Colonic mucosa (tissue), 4 donors: ENCODE data around the gene SHF. TPM values are rescaled to one million over a fixed set of nuclear protein-coding genes. Genes with fewer than 3 reads are reported as not detected.

ENCODE experiments used
- DNase-seq: peaks from one replicate; pipeline ENCODE4 v3.0.0-alpha.2; 2020
- H3K27ac ChIP-seq: fragments of 200-600 bp; one replicate; pipeline ENCODE4 v1.8.0; 2021
- H3K27me3 ChIP-seq: fragments of 200-600 bp; one replicate; pipeline ENCODE4 v1.8.0; 2021
- H3K36me3 ChIP-seq: fragments of 200-600 bp; one replicate; pipeline ENCODE4 v1.8.0; 2021
- H3K4me1 ChIP-seq: fragments of 200-600 bp; one replicate; pipeline ENCODE4 v1.8.0; 2021; ENCODE audit warnings: mild to moderate bottlenecking
- H3K4me3 ChIP-seq: fragments of 200-600 bp; one replicate; pipeline ENCODE4 v1.8.0; 2021
- H3K9ac ChIP-seq, 2 donors: one replicate each; pipeline ENCODE4 v1.7.0; 2013; ENCODE audit warnings: control low read depth in 2 of 2, low read depth in 2 of 2, low read length in 2 of 2
- H3K9me3 ChIP-seq: fragments of 200-600 bp; one replicate; pipeline ENCODE4 v1.8.0; 2021
- CTCF ChIP-seq: fragments of 200-600 bp; IDR thresholded peaks from one replicate; pipeline ENCODE4 v1.8.0; 2022; ENCODE audit warnings: antibody characterized with exemption, mild to moderate bottlenecking
- intact Hi-C: fragments of 100-400 bp; cut with DNase I; formaldehyde crosslinking; loops from one replicate; pipeline ENCODE4 v1.14.1; 2022
- total RNA-seq, 2 donors: library from RNA; stranded (reverse); fragmentation: NEBNext Ultra II Directional in 1 of 2; extraction: Animal tissue kit (Norgen Biotek cat#: 25700) in 1 of 2; gene quantifications; one replicate each; pipeline ENCODE4 v1.2.1, GENCODE V29; 2021
- donor health status: healthy.
- donor health status: DM: no; HTN: no; CAD: no.
- donor health status: DM: no; HTN: no; CAD: no.

SHF gene
- total RNA-seq, 2 donors from 2014 or later, result 8.7 to 14.7 TPM

GRCh38 chr15:45120081-45120972 is 67.4 kb downstream of the SHF start:
- TF ChIP-seq CTCF, result no peak
- intact Hi-C loops, result no loop called here
- peaks cover 3% of the 10 kb centered on the region for H3K4me1 ChIP-seq
- H3K36me3 ChIP-seq, result no peaks in the 10 kb centered on the region
- H3K4me3 ChIP-seq, result no peak overlapping the region
- peaks cover 21% of the 10 kb centered on the region for H3K27me3 ChIP-seq
- no peak overlapping the region for H3K9ac ChIP-seq
- H3K27ac ChIP-seq, result no peak overlapping the region
- DNase-seq, result no peak
- no peaks in the 10 kb centered on the region for H3K9me3 ChIP-seq

GRCh38 chr15:45118996-45119395 is 68.8 kb downstream of the SHF start:
- no peak for TF ChIP-seq CTCF
- Histone ChIP-seq H3K27me3 (peaks cover 32% of the 10 kb centered on the region), H3K36me3 (no peaks in the 10 kb centered on the region), H3K27ac (no peak overlapping the region), H3K9me3 (no peaks in the 10 kb centered on the region), H3K9ac (no peak overlapping the region), H3K4me3 (no peak overlapping the region), H3K4me1 (peaks cover 3% of the 10 kb centered on the region)
- intact Hi-C loops, result loop anchor here (5.0 kb wide), 2 partner anchors 67 to 152 kb away; no protein-coding TSS in a partner anchor
- no peak for DNase-seq

GRCh38 chr15:45118131-45118588 is 69.6 kb downstream of the SHF start:
- H3K9ac ChIP-seq, result no peak overlapping the region
- DNase-seq, result peak; percentile 92
- no peak overlapping the region for H3K4me3 ChIP-seq
- peak; percentile 97 for TF ChIP-seq CTCF
- no peaks in the 10 kb centered on the region for H3K9me3 ChIP-seq
- no peaks in the 10 kb centered on the region for H3K36me3 ChIP-seq
- H3K27ac ChIP-seq, result no peak overlapping the region
- intact Hi-C loops, result loop anchor here (5.0 kb wide), 2 partner anchors 66 to 151 kb away; no protein-coding TSS in a partner anchor
- H3K4me1 ChIP-seq, result peaks cover 3% of the 10 kb centered on the region
- peaks cover 40% of the 10 kb centered on the region for H3K27me3 ChIP-seq

GRCh38 chr15:45117308-45118130 is 70.2 kb downstream of the SHF start:
- TF ChIP-seq CTCF, result no peak
- Histone ChIP-seq H3K27ac (no peak overlapping the region), H3K9me3 (no peaks in the 10 kb centered on the region), H3K27me3 (peaks cover 47% of the 10 kb centered on the region), H3K4me1 (peaks cover 3% of the 10 kb centered on the region), H3K4me3 (no peak overlapping the region), H3K9ac (no peak overlapping the region), H3K36me3 (no peaks in the 10 kb centered on the region)
- intact Hi-C loops, result loop anchor here (5.0 kb wide), 2 partner anchors 65 to 150 kb away; no protein-coding TSS in a partner anchor
- DNase-seq, result no peak

Other genes with a start within 250 kb of the SHF start
- gene TERB2, start 231.3 kb downstream of the SHF start, total RNA-seq, result not detected
- gene SORD, start 164.8 kb downstream of the SHF start, total RNA-seq, result 10 to 100 TPM; 15.1 to 44.2 TPM
- gene DUOX2, start 73.8 kb downstream of the SHF start, total RNA-seq, result 100 to 1,000 TPM in 1 of 2 donors, 10 to 100 TPM in 1; 40.0 to 111 TPM
- 10 to 100 TPM; 30.2 to 48.5 TPM for gene DUOXA2, start 73.6 kb downstream of the SHF start, total RNA-seq
- 1 to 10 TPM in 1 of 2 donors, under 1 TPM in 1; 0.88 to 1.3 TPM for gene DUOXA1, start 58.1 kb downstream of the SHF start, total RNA-seq
- gene DUOX1, start 58.0 kb downstream of the SHF start, total RNA-seq, result under 1 TPM; 0.45 to 0.96 TPM
- gene SLC28A2, start 64.3 kb upstream of the SHF start, total RNA-seq, result 10 to 100 TPM; 21.6 to 54.9 TPM
- 10 to 100 TPM in 1 of 2 donors, 1 to 10 TPM in 1; 6.4 to 17.9 TPM for gene GATM, start 190.6 kb upstream of the SHF start, total RNA-seq